Measurements from ENCODE around the gene PTGER1. TPM values are rescaled to one million over a fixed set of nuclear protein-coding genes. Genes with fewer than 3 reads are reported as not detected.

The PTGER1 gene
- total and polyA plus RNA-seq, 10 of the 15 experiments (the other 5 are each of a cell fraction or from before 2014, with no cell fraction given), result not detected

DNA sequence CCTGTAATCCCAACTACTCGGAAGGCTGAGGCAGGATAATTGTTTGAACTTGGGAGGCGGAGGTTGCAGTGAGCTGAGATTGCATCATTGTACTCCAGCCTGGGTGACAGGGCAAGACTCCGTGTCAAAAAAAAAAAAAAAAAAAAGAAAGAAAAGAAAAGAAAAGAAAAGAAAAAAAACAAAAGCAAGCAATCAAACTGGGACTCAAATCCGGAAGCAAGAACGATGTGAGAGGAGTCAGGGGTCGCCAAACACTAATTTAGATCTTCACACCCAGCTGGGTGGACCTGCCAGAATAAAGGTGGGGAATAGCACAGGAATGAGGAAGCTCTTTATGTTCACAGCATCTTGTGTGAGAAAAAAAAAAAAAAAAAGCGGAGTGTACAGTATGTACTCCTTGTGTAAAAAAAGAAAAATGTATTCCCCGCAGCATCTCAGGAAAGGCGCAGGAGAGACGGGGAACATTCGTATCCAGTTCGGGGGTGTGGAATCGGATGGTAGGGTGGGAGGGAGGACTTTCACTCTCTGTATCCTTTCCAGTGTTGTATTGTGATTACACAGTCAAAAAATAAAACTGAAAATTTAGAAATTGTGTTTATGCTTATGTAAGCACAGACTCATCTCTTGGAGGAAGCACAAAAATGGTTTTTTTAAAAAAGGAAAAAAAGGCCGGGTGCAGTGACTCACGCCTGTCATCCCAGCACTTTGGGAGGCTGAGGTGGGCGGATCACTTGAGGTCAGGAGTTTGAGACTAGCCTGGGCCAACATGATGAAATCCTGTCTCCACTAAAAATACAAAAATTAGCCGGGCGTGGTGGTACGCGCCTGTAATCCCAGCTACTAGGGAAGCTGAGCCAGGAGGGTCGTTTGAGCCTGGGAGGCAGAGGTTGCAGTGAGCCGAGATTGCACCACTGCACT lies 35.4 kb upstream of the PTGER1 start:
- ChIA-PET CTCF (no interaction called here), SMC1A (ENCODE audit: uncharacterized antibody, unreplicated experiment) (no interaction called here), POLR2A (interaction anchor here (0.7 to 1.4 kb wide), 8 partner anchors 8 to 436 kb away, joined by 3 to 8 read pairs (median 4); partner anchors contain the start of gene ZNF333), RAD21 (ENCODE audit: unreplicated experiment) (no interaction called here)
- H4K20me1 ChIP-seq (ENCODE audit: control insufficient read depth, insufficient read depth), result no peaks in the 10 kb centered on the region
- peaks cover 4% of the 10 kb centered on the region; the same call in 1 of the 2 replicates for H3K4me1 ChIP-seq (ENCODE audit: control insufficient read depth, insufficient read depth, low read length)
- intact Hi-C loops (cut with micrococcal nuclease; ENCODE audit: unreplicated experiment) (no loop called here), in situ Hi-C loops (cut with MboI) (no loop called here)
- no peak overlapping the region for H3K9ac ChIP-seq (ENCODE audit: control insufficient read depth, insufficient read depth, low read length)
- H3K27ac ChIP-seq (ENCODE audit: control insufficient read depth, insufficient read depth), result no peak overlapping the region
- H3K9me3 ChIP-seq (replicated peaks; ENCODE audit: control insufficient read depth, insufficient read depth, low read length), result no peaks in the 10 kb centered on the region
- DNase-seq (ENCODE audit: low read depth, low spot score) (no peak), ATAC-seq (no peak), FAIRE-seq (no peak)
- no peaks in the 10 kb centered on the region for H3K27me3 ChIP-seq (replicated peaks in 1 of 2; ENCODE audit: control insufficient read depth in 2 of 2, insufficient read depth in 2 of 2, low read length in 1 of 2)
- peaks cover 3% of the 10 kb centered on the region; the same call in 1 of the 2 replicates for H3K79me2 ChIP-seq (ENCODE audit: control insufficient read depth, insufficient read depth, low read length)
- no peak overlapping the region for H2AFZ ChIP-seq (ENCODE audit: control insufficient read depth, low read depth, low read length)
- no peak overlapping the region for H3K4me3 ChIP-seq
- H3K4me2 ChIP-seq (ENCODE audit: control insufficient read depth, insufficient read depth), result no peak overlapping the region
- BruUV-seq (replicated peaks), result no TSS peak
- peaks cover 3 to 6% of the 10 kb centered on the region in 2 experiments; a peak in 3 of 4 replicates for H3K36me3 ChIP-seq (ENCODE audit: control insufficient read depth in 2 of 2, insufficient read depth in 2 of 2, low read length in 1 of 2)
- 77% methylated on average over 21 of the region's 22 CpGs for WGBS (ENCODE audit: insufficient coverage, insufficient replicate concordance, low lambda C conversion rate, missing lambda C conversion rate)
- TF ChIP-seq BRCA1 (IDR thresholded peaks at IDR 0.05; ENCODE audit: low read depth, low read length) (no peak), NR2C1 (IDR thresholded peaks at IDR 0.05) (no peak), IKZF2 (IDR thresholded peaks at IDR 0.05) (no peak), CTCF (IDR thresholded peaks at IDR 0.05 in 2 of 3, conservative IDR thresholded peaks at IDR 0.05 in 1 of 3; ENCODE audit: control insufficient read depth in 2 of 3, extremely low read depth in 1 of 3, insufficient read depth in 1 of 3, low read depth in 3 of 3, low read length in 3 of 3) (no peak), HDAC6 (IDR thresholded peaks at IDR 0.05; ENCODE audit: unreplicated experiment) (no peak), KDM1A (IDR thresholded peaks at IDR 0.05; ENCODE audit: borderline replicate concordance) (no peak), CUX1 (IDR thresholded peaks at IDR 0.05; ENCODE audit: insufficient replicate concordance, low read depth, low read length) (no peak), RFX5 (IDR thresholded peaks at IDR 0.05; ENCODE audit: low read depth, low read length) (no peak), IRF4 (IDR thresholded peaks at IDR 0.05; ENCODE audit: low read depth, low read length) (no peak), IRF3 (IDR thresholded peaks at IDR 0.05) (no peak), TCF7 (IDR thresholded peaks at IDR 0.05; ENCODE audit: borderline replicate concordance) (no peak), RUNX3 (IDR thresholded peaks at IDR 0.05; ENCODE audit: low read length) (no peak), JUND (IDR thresholded peaks at IDR 0.05; ENCODE audit: low read depth, low read length) (no peak), YBX1 (IDR thresholded peaks at IDR 0.05) (no peak), FOS (IDR thresholded peaks at IDR 0.05; ENCODE audit: borderline replicate concordance, extremely low read depth, insufficient read length) (no peak)

Measured in GM12878 (cell line).